GM04504 (cell line): Measurements from ENCODE around the gene ARHGAP23.

Experiments
- DNase-seq: peaks from one replicate; pipeline ENCODE4 v3.0.0-alpha.2; 2012; ENCODE audit warnings: low read depth

ARHGAP23 gene, protein sequence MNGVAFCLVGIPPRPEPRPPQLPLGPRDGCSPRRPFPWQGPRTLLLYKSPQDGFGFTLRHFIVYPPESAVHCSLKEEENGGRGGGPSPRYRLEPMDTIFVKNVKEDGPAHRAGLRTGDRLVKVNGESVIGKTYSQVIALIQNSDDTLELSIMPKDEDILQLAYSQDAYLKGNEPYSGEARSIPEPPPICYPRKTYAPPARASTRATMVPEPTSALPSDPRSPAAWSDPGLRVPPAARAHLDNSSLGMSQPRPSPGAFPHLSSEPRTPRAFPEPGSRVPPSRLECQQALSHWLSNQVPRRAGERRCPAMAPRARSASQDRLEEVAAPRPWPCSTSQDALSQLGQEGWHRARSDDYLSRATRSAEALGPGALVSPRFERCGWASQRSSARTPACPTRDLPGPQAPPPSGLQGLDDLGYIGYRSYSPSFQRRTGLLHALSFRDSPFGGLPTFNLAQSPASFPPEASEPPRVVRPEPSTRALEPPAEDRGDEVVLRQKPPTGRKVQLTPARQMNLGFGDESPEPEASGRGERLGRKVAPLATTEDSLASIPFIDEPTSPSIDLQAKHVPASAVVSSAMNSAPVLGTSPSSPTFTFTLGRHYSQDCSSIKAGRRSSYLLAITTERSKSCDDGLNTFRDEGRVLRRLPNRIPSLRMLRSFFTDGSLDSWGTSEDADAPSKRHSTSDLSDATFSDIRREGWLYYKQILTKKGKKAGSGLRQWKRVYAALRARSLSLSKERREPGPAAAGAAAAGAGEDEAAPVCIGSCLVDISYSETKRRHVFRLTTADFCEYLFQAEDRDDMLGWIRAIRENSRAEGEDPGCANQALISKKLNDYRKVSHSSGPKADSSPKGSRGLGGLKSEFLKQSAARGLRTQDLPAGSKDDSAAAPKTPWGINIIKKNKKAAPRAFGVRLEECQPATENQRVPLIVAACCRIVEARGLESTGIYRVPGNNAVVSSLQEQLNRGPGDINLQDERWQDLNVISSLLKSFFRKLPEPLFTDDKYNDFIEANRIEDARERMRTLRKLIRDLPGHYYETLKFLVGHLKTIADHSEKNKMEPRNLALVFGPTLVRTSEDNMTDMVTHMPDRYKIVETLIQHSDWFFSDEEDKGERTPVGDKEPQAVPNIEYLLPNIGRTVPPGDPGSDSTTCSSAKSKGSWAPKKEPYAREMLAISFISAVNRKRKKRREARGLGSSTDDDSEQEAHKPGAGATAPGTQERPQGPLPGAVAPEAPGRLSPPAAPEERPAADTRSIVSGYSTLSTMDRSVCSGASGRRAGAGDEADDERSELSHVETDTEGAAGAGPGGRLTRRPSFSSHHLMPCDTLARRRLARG (N-terminal part only)

DNA sequence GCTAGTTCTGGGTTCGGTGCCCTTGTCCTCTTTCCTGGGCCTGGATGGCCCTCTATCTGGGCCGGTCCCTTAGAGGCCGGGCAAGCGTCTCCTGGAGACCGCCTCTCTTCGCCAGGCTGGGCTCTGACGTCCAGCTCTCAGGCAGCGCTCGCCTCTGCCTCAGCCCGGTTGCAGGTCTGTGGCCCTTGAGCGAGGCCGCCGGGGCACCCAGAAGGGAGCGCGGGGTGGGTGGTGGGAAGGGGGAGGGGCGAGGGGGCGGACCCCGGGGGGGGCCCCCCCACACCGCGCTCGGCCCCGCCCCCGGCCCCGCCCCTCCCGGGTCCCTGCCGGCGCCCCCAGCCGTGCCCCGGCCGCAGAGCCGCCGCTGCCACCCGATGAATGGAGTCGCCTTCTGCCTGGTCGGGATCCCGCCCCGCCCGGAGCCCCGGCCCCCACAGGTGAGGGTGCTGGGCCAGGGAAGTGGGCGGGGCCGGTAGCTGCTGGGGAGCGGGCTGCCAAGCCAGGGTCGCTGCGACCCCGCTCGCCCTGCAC lies at the start of gene ARHGAP23:
TSS of gene ARHGAP23 (plus strand) at position 353 of the 531 bp plus-strand sequence. CDS start at position 375, 22 bp downstream.
- no peak for DNase-seq

DNA sequence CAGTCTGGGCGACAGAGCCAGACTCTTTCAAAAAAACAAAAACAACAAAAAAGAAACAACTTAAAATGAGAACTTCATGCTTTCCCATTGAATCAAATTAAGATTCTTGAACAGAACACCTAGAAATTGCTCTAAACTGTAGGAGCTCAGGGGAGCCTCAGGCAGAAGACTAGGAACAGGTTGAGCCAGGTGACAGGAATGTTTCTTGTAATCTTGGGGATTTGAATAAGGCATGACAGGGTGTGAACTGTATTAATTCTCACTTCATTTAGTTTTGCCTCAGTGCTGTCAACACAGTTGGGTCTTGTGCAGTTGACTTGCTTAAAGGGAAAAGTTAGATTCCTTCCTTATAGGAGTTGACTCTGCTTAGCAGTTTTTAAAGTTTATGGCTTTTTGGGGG lies 48.8 kb upstream of the ARHGAP23 start:
- no peak for DNase-seq

DNA sequence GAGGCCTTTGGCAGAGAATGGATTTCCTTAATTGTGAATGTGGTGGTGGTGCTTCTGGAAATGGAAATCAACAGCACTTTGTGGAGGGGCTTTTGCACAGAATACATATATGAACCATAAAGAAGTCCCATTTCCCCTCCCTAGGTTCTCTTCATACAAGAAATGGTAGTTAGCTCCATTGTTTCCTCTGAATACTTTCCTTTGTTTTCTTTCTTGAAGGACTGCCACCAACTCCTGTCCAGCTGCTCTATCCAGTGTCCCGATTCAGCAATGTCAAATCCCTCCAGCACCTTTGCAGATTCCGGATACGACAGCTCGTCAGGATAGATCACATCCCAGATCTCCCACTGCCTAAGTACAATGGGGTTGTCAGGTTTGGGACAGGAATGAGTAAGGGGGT lies 33.2 kb upstream of the ARHGAP23 start:
- no peak for DNase-seq

DNA sequence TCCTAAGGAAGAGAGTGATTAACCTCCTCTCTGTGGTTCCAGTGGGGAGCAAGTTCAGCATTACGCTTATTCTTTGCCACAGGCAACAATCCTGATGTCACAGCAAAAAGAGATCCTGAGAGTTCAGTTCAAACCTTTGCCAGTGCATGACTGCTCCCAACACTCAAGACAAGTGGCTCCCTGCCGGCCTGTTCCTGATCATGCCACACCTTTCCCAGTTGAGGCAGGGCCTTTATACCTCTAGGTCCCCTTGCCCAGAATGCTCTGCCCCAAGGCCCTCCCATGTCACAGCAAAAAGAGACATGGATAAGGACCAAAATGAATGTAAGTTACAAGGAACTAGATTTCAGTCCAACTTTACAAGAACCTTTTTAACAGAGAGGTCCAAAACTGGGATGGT lies 31.0 kb upstream of the ARHGAP23 start:
- no peak for DNase-seq

DNA sequence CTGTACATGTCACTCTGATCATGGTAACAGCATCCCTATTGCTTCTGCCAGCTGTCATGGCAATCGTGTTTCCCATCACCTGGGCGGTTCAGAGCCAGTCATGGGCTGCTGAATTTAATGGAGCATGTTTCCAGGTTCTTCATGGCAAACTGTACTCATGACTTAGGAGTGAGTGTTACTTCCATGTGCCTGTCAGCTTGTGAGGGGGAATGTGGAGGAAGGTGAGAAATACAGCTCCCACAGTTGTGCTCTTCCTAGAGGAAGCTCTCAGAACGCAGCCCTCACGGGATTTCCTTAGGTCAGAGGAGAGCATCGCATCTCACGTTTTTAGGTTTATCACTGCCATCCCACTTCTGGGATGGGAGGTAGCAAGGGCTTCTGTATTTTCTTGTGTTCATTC lies 28.0 kb upstream of the ARHGAP23 start:
- DNase-seq: no peak

DNA sequence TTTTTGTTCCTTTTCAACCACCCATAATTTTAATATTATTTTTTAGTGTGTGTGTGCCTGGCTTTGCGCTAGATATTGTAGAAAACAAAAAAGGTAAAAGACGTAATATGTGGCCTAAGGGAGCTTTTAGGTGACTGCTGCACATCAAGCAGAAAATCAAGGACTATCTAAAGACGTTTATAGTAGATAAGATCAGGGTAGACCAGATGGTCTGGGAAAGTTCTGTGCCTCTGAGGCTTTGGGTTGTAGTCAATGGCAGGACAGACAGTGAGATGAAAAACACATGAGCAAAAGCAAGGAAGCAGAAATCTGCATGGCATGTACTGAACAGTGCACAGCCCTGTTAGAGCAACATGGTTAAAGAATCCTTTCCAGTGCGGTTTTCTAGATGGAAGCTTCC lies 26.8 kb upstream of the ARHGAP23 start:
- no peak for DNase-seq

DNA sequence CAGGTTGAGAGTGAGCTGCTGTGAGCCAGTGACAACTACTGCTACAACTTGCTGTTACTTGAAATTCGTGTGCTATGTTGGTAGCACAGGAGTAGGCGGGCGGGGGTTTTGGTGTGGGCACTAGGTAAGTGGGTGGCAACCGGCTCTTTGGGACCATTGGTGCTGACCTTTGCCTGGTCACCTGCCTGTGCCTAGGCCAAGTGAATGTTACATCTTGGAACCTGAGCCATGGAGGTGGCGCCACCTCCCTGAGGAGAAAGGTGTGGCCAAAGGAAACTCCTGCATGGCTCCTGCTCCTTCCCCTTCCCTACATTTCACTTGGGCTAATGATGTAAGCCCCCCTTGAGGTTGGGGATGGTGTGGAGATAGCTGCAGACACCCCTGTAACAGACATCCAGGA lies 25.4 kb upstream of the ARHGAP23 start:
- DNase-seq: no peak

DNA sequence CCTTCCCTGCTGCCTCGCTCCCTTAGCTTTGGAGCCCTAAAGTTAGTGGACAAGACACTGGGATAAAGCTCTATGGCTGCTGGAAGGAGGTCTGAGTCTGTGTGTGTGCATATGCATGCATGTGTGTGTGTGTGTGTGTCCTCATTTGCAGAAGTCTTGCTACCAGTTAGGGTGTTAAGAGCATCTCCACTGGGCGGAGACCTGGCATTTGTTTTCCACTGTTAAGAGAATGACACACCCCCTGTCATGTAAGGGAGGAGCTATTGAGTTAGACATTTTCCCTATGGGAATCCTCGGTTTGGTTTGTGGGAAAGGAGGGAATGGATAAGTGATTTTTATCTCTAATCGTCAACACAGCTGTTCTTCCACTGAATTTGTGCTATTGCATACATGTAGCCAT lies 24.8 kb upstream of the ARHGAP23 start:
- no peak for DNase-seq

DNA sequence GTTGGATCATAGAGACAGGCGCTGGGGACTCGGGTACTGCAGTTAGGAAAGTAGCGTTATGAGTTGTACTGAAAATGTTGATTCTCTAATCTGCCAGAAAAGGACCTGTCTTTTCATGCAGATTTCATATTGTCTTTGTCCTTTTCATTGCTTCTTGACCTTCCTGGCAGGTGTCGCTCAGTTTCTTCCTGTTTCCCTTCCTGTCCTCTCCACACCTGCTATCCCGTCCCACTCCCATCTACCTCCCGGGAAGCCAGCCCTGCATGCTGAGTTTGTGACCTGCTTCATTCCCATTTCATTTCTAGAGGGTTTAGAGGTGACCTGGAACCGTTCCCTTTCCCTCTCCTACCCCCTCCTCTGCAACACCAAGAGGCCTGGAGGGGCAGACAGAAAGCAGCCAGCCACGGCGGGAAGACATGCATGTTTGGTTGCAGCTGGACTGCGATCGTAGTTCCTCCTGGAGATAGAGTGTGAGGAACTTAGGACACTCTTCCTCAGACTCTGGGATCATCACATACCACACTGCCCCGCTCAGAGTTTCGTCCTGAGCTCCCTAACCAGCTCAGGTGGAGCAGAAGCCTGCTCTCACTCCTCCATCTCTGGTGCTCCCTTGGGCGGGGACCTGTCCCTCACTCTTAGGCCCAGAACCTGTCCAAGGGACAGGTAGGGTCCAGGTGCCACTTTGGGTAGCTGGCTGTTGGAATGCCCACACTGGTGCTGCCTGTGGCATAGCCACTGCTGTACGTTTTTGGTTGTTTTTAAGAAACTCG lies 23.9 kb upstream of the ARHGAP23 start:
- DNase-seq: no peak

DNA sequence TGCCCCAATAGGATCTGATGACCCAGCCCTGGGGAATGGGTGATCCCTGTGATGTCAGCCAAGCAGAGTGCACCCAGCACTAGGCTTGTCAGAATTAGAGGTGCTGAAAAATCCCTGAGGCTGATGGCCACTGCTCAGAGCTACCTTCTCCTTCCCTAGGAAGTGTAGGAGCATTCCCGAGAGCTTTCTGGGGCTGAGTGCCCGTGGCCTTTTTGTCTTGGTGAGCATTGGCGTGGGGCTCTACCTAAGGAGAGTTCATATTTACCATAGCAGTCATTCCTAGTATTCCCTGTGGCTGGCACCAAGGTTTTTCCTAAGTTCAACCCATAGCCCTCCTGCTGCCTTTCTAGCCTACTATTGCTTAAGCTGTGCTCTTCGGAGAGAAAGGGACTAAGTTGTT lies 22.6 kb upstream of the ARHGAP23 start:
- DNase-seq: no peak

DNA sequence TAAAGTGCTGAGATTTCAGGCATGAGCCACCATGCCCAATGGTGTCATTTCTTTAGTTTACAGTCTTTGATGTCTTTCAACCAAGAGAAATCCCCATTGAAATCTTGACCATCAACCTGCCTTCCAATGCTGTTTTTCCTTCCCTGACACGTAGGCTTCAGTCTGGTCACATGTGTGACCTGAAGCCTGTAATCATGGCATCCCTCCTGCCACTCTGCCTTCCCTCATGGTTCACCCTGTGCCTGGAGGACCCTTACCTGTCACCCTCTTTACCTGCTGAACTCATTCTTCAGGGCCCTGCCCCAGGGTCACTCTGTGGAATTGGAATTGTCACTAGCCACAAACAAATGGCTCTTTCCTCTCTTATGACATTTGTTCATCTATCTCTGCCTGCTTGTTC lies 18.1 kb upstream of the ARHGAP23 start:
- no peak for DNase-seq

DNA sequence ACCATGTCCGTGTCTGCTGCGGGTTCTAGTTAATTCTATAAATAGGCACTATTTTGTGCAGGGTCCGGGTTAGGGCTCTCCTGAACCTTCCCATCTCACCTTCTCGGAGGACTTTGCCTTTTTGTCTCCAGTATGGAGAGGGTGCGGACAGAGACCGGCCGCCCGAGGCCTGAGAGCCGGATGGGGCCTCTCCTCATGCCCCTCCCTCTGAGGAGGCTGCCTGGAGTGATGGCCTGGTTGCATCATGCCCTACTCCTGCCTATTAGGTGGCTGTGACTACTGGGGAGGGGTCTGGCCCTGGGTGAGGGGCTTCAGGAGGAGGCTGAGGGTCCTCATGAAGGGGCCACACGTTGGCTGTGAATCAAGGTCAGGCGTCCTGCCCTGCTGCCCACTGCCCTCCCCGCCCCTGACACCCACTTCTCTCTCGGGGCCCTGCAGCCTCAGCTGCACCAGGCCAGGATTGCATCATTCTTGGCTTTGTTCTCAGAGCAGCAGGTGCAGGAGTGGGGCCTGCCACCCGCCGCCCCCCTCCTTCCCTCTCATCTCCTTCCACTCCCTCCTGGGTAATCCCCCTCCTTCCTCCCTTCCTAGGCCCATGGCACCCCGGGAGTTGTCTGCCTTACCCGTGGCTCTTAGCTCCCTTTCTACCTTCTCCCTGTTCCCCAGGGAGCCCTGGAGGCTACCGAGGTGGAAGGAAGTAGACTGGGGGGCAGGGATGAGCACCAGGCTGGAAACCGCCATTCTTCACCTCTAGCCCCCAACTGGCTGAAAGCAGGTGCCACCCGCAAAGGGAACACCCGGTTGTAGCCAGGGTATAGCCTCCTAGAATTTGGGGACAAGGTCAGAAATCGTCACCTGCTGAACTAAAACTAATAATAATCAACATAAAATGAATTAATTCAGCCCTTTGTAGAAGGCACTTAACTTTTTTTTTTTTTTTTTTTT lies 12.7 kb upstream of the ARHGAP23 start:
- DNase-seq: no peak

DNA sequence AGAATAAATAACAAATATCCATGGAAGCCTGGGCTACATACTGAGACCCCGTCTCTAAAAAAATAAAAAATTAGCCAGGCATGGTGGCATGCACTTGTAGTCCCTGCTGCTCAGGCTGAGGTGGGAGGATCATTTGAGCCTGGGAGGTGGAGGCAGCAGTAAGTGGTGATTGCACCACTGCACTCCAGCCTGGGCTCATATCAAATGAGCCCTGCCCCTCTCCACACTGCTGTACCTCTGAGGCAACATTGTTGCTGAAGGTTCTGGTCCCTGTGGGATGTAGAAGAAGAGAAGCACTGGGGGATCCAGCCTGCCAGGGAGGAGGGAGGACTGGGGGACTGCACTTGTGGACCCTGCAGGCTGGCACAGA lies 11.4 kb upstream of the ARHGAP23 start:
- no peak for DNase-seq

DNA sequence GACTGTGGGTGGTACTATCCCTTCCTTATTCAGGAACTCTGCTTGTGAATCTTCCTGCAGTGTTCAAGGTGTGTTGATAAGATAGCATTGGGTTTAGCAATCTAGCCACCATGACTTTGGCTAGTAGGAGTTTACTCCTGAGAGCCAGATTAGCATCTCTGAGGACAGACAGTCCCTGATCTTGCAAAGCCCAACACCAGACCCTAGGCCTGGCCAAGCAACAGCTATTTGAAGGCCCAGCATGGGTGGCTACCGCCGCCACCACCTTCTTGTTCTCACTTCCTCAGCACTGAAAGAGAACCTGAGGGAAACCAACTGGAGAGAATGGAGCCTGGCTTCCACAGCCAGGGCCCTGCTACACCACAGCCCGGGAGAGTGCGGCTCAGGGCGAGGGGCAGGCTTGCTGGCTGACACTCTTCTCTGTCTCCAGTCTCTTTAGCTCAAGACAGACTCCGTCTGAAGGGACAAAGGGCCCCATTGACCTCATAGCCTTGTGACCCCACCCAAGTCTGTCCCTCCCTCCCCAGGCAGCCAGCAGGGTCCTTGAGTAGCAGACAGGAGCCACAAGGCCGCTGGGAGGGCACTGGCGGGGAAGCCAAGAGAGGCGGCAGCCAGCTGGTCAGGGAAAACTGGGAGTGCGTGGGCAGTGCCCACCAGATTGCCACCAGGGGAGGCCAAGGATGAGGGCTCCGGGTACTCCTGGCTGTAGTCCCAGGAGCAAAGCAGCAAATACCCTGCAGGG lies 10.9 kb upstream of the ARHGAP23 start:
- no peak for DNase-seq

DNA sequence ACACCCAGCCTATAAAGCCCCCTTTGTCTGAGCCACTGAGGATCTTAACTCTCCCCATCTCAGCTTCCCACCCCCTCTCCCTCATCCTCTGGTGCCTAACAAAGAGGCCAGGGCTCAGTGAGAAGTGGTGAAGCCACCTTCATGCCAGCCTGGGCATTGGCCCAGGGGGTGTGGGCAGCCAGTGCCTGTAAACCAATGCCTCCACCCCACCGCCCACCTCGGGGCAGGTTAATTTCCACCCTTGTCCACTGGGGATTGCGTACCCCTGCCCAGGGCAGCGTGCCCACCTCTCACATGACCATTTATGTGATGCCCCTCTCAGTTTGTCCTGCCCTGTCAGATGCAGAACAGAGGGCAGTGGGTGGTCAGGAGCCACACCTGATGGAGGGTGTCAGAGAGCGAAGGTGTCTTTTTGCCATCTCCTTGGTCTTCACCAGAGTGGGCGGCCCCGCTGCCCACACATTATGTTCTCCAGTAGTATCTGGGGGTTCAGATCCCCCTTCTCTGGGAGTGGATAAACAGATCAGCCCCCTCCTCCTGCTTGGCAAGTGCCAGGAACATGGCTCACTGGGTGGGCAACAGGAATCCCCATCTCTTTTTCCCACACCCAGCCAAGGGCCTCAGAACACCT lies 10.1 kb upstream of the ARHGAP23 start:
- no peak for DNase-seq

DNA sequence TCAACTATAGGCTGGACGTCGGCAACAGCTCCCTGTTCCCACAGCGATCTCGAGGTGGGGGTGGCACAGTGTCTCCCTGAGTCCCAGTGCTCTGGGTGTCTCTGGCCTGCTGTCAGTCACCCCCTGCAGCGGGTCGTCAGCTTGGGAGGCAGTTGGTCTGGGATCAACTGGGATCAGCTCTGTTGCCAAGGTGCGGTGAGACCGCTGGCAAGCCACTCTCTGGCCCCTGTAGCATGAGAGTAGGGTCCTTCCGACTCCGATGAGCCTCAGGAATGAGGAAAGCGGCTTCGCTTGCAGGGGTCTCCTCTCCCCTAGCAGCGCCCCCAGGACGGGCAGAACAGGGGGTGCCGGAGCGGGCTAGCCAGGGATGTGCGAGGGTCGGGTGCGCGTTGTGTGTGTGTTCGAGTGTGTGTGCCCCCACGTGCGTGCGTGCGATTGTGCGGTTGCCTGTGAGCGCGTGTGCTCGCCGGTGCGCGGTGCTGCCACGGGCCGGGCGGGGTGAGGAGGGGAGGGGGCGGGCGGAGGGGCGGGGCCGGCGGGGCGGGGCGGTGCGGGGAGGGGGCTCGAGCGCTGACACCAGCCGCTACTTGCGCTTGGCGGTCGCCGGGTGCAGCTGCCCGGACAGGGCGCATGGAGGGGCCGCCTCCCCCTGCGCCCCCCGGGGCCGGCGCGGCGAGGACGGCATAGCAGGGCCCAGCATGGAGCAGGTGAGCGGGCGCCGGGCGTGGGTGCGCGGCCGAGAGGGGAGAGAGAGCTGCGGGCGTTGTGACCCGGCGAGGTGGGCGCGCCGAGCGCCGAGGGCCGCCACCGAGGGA lies 9.4 kb upstream of the ARHGAP23 start:
- no peak for DNase-seq

DNA sequence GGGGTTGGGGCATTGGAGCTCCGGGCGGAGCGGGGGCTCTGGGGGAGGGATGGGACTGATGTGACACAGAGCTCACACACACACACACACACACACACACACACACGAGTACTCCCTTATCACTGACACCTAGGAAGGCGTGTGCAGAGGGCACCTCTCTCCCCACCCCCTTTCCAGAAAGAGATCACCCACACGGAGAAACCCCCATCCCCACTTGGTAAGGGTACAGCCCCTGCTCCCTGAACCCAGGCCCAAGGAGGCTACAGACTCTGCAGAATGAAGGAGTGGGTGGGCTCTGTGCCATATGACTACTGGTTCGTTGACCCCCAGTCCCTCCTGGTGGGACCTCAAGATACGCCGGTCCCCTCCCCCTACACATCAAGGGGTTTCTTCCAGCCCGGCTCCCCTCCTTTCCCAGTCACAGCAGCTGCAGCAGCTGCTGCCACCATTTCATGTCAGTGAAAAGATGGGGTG lies 8.7 kb upstream of the ARHGAP23 start:
- no peak for DNase-seq

DNA sequence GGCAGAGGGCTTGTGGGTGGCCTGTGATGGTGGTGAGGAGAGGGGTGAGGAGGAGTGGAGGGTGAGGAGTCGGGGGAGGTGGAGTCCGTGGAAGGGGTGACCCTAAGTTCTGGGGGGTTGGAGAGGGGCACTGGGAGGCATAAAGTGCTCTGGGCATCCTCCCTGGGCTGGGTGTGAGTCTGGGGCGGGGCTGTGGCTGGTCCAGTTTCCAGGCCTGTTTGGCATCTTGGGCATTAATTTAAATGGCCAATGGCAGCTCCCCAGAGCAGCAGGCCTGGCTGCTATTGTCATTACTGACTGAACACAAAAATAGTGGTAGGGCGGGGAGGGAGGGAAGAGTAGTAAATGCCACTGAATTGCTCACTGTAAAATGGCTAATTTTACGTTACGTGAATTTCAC lies 7.7 kb upstream of the ARHGAP23 start:
- DNase-seq: no peak
